Stomach (tissue), 9 donors: Measurements from ENCODE around the gene CDC14B. TPM values are rescaled to one million over a fixed set of nuclear protein-coding genes. Genes with fewer than 3 reads are reported as not detected.
A peak's percentile ranks its signal among the peaks of the same experiment; 100 is the strongest.
"Not testable (repeated sequence)": the region's sequence is repeated elsewhere in the genome, so short reads cannot be mapped to it uniquely, and the experiment has no call there.

ENCODE experiments used
- DNase-seq, 2 donors: peaks; one replicate each; pipeline versions ENCODE4 v3.0.0 to v3.0.0-alpha.2; 2013 to 2019
- H3K27ac ChIP-seq, 5 donors: fragments of 200-600 bp in 4 of 5; sonication (generic) in 4 of 5; one replicate each; pipeline ENCODE4 v1.5.1; 2013 to 2019; ENCODE audit warnings: mild to moderate bottlenecking in 1 of 5, moderate library complexity in 1 of 5
- H3K27me3 ChIP-seq, 3 donors: fragments of 200-600 bp; sonication (generic); one replicate each; pipeline ENCODE4 v1.5.1; 2017 to 2019; ENCODE audit warnings: mixed run types in 1 of 3
- H3K36me3 ChIP-seq, 4 donors: fragments of 200-600 bp; sonication (generic); 1 replicate in 3 of 4; 2 replicates in 1 of 4; pipeline ENCODE4 v1.5.1; 2016 to 2019
- H3K4me1 ChIP-seq, 4 donors: fragments of 200-600 bp; sonication (generic); one replicate each; pipeline ENCODE4 v1.5.1; 2016 to 2019
- H3K4me3 ChIP-seq, 4 donors: fragments of 200-600 bp; sonication (generic) in 3 of 4; one replicate each; pipeline ENCODE4 v1.5.1; 2016 to 2019; ENCODE audit warnings: mild to moderate bottlenecking in 1 of 4
- H3K9me3 ChIP-seq, 4 donors: fragments of 200-600 bp; sonication (generic); one replicate each; pipeline ENCODE4 v1.5.1; 2016 to 2019
- EP300 ChIP-seq: sonication (generic); formaldehyde crosslinking; IDR thresholded peaks from one replicate; pipeline ENCODE4 v1.6.1; 2017; ENCODE audit warnings: antibody characterized with exemption
- POLR2A ChIP-seq, 4 donors: fragments of 450-650 bp; IDR thresholded peaks; one replicate each; pipeline ENCODE4 v1.6.1; 2016; ENCODE audit warnings: antibody characterized with exemption in 4 of 4, control low read depth in 2 of 4, mild to moderate bottlenecking in 1 of 4, moderate library complexity in 1 of 4
- POLR2AphosphoS5 ChIP-seq, 3 donors: sonication (generic); formaldehyde crosslinking; IDR thresholded peaks; one replicate each; pipeline ENCODE4 v1.6.1; 2016; ENCODE audit warnings: antibody characterized with exemption in 3 of 3
- WGBS, 5 donors: extraction: QIAGEN DNeasy Blood & Tissue Kit in 3 of 5; methylation state at CpG; one replicate each; pipeline versions ENCODE4 v1.1.5 to v1.1.7; 2013 to 2018; 5-methylcytosine and 5-hydroxymethylcytosine counted together
- intact Hi-C: fragments of 100-400 bp; cut with DNase I; formaldehyde crosslinking; loops from one replicate; pipeline ENCODE4 v1.15.1; 2023; ENCODE audit warnings: low total_unique reads
- polyA plus RNA-seq, 3 donors: library from polyadenylated mRNA; stranded (reverse); fragments of 200-250 nt; gene quantifications; one replicate each; pipeline ENCODE4 v1.2.3, GENCODE V29; 2013
- total RNA-seq, 5 donors: library from RNA; depleted of rRNA; stranded (reverse); fragments of >200 nt; gene quantifications; one replicate each; pipeline versions ENCODE4 v1.1.0 to v1.2.3, GENCODE V29; 2014 to 2016
- TF ChIP-seq, protein P1 (sequence below), 7 experiments: fragments of 450-650 bp in 4 of 7; fragments of 200-600 bp in 3 of 7; sonication (generic) in 3 of 7; IDR thresholded peaks; one replicate each; pipeline ENCODE4 v1.5.1; 2016 to 2019; ENCODE audit warnings: antibody characterized with exemption in 7 of 7, control low read depth in 2 of 7, mild to moderate bottlenecking in 1 of 7
- donor health status: healthy with polysubstance abuse.
- donor health status: Bipolar disorder and iron deficiency.
- donor health status: healthy.

Gene CDC14B
- total and polyA plus RNA-seq, 8 donors = 4.1 to 31.9 (median 17.1) TPM

DNA sequence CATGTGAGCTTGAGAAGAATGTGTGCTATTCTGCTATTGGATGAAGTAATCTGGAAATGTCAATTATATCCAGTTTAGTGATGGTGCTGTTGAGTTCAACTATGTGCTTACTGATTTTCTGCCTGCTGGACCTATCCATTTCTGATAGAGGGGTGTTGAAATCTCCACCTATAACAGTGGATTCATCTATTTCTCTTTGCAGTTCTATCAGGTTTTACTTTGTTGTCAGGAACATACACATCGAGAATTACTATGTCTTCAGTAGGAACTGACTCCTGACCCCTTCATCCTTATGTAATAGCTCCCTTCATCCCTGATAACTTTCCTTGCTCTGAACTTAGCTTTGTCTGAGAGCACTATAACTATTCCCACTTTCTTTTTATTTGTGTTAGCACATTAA, 16.7 kb upstream of the CDC14B start:
- Histone ChIP-seq H3K27me3 (peaks cover 0 to 7% (median 0%) of the 10 kb centered on the region in 3 donors), H3K9me3 (no peaks in the 10 kb centered on the region), H3K4me3 (no peak overlapping the region), H3K36me3 (peaks cover under 1 to 8% (median 7%) of the 10 kb centered on the region in 4 donors), H3K4me1 (no peaks in the 10 kb centered on the region), H3K27ac (no peak overlapping the region)
- 57 to 71% (median 64%) methylated on average over 1 of the region's 1 CpG for WGBS, 5 donors
- no peak for DNase-seq
- intact Hi-C loops = no loop called here
- TF ChIP-seq, protein P1, sequence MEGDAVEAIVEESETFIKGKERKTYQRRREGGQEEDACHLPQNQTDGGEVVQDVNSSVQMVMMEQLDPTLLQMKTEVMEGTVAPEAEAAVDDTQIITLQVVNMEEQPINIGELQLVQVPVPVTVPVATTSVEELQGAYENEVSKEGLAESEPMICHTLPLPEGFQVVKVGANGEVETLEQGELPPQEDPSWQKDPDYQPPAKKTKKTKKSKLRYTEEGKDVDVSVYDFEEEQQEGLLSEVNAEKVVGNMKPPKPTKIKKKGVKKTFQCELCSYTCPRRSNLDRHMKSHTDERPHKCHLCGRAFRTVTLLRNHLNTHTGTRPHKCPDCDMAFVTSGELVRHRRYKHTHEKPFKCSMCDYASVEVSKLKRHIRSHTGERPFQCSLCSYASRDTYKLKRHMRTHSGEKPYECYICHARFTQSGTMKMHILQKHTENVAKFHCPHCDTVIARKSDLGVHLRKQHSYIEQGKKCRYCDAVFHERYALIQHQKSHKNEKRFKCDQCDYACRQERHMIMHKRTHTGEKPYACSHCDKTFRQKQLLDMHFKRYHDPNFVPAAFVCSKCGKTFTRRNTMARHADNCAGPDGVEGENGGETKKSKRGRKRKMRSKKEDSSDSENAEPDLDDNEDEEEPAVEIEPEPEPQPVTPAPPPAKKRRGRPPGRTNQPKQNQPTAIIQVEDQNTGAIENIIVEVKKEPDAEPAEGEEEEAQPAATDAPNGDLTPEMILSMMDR (IDR thresholded peaks at IDR 0.05) = no peak
- TF ChIP-seq EP300 = no peak

DNA sequence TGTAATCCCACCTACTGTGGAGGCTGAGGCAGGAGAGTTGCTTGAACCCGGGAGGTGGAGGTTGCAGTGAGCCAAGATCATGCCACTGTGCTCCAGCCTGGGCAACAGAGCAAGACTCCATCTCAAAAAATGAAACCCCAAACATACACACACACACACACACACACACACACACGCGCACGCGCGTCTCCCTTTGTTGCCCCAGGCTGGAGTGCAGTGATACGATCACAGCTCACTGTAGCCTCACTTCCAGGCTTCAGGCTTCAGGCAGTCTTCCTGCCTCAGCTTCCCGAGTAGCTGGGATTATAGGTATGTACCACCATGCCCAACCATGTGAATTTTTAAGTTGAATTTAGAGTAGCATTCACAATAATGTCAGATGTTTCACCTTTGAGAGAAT, 13.9 kb upstream of the CDC14B start:
- H3K36me3 ChIP-seq, intact Hi-C loops, H3K4me1 ChIP-seq, H3K9me3 ChIP-seq, H3K4me3 ChIP-seq, DNase-seq, H3K27ac ChIP-seq: not testable (repeated sequence)
- WGBS, 5 donors = 89 to 94% (median 92%) methylated on average over 8 of the region's 8 CpGs
- H3K27me3 ChIP-seq = peaks cover 0 to 15% (median 0%) of the 10 kb centered on the region in 3 donors

DNA sequence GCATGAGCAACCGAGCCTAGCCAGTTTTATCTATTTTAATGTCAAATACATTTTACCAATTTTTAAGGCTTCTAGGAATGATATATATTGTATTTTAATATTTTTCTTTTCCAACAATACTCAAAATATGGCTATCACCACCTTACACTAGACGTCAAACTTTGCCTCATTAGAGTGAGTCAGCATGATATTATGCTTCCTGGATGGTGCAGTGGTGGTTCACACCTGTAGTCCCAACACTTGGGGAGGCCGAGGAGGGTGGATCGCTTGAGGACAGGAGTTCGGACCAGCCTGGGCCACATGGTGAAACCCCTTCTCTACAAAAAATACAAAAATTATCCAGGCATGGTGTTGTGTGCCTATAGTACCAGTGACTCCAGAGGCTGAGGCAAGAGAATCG, 7.3 kb upstream of the CDC14B start:
- intact Hi-C loops = no loop called here
- Histone ChIP-seq H3K36me3 (no peaks in the 10 kb centered on the region), H3K9me3 (no peaks in the 10 kb centered on the region), H3K27ac (no peak overlapping the region), H3K4me1 (no peaks in the 10 kb centered on the region), H3K27me3 (peaks cover 0 to 10% (median 0%) of the 10 kb centered on the region in 3 donors), H3K4me3 (no peak overlapping the region)
- DNase-seq = no peak
- no peak for TF ChIP-seq POLR2A (IDR thresholded peaks at IDR 0.05)
- TF ChIP-seq EP300 = no peak
- no peak for TF ChIP-seq POLR2AphosphoS5 (IDR thresholded peaks at IDR 0.05)
- TF ChIP-seq, protein P1 (IDR thresholded peaks at IDR 0.05) = no peak
- WGBS, 5 donors = 85 to 90% (median 89%) methylated on average over 6 of the region's 6 CpGs

DNA sequence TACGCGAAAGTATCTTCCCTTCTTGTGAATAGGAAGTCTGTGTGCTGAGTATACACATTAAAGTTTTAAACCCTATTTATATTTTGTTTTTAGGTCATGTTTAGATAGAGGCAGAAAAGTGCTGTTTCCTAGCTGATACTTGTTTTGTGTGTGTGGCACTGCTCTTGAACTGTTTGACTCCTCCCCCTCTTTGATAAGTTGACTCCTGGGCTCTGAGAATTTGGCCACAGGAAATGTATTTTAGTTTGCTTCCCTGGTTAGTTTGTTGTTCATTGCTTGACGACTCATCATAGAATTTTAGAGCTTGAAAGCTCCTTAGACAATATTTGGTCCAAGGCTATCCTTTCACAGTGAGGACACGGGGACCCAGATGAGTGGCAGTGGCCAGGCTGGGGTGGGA, 2.0 kb upstream of the CDC14B start:
- DNase-seq = peak in 1 of 2 donors; percentile 51
- Histone ChIP-seq H3K27me3 (peaks cover 0 to 11% (median 9%) of the 10 kb centered on the region in 3 donors), H3K27ac (peak overlapping the region in 1 of 5 donors; percentile 87), H3K36me3 (no peaks in the 10 kb centered on the region), H3K9me3 (no peaks in the 10 kb centered on the region), H3K4me3 (no peak overlapping the region), H3K4me1 (peaks cover 12 to 38% (median 21%) of the 10 kb centered on the region in 4 donors)
- intact Hi-C loops = no loop called here
- TF ChIP-seq POLR2AphosphoS5 (IDR thresholded peaks at IDR 0.05) = no peak
- TF ChIP-seq EP300 = no peak
- no peak for TF ChIP-seq POLR2A (IDR thresholded peaks at IDR 0.05)
- TF ChIP-seq, protein P1 (IDR thresholded peaks at IDR 0.05) = no peak
- WGBS, 5 donors = 61 to 69% (median 62%) methylated on average over 4 of the region's 4 CpGs

DNA sequence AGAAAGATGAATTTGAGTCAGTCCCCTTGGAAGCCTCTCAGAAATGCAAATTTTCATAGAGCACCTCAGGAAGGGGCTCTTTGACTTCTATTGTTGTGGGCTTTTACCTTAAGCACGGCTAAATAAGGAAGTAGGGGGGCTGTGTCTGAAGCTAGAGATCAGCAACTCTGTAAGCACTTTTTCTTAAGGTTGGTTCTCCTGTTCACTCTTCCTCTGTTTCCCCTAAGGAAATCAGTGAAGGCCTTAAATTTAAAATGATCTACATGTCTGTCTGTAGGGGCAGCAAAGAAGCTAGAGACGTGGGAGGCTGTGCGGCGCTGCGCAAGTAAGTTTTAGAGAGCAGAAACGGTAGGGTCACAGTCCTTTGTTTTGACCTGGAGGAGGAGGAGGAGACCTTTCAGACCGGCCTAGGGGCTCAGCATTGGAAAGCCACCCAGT, 1.2 kb upstream of the CDC14B start:
- no peaks in the 10 kb centered on the region for H3K36me3 ChIP-seq
- 41 to 54% (median 45%) methylated on average over 7 of the region's 7 CpGs for WGBS, 5 donors
- H3K9me3 ChIP-seq = no peaks in the 10 kb centered on the region
- peak in 1 of 2 donors; percentile 35 for DNase-seq
- no peak overlapping the region for H3K4me3 ChIP-seq
- TF ChIP-seq POLR2AphosphoS5 (IDR thresholded peaks at IDR 0.05) (no peak), EP300 (no peak), POLR2A (IDR thresholded peaks at IDR 0.05) (no peak)
- TF ChIP-seq, protein P1 (IDR thresholded peaks at IDR 0.05) = no peak
- peaks cover 12 to 38% (median 21%) of the 10 kb centered on the region in 4 donors for H3K4me1 ChIP-seq
- H3K27ac ChIP-seq = peak overlapping the region; percentile 70 to 92 (median 76)
- intact Hi-C loops = no loop called here
- peaks cover 0 to 11% (median 9%) of the 10 kb centered on the region in 3 donors for H3K27me3 ChIP-seq
